GM15510 (cell line): ENCODE measurements around the gene HERC4.

Experiments
- POLR2A ChIP-seq: IDR thresholded peaks from 3 replicates; pipeline ENCODE4 v1.6.1; 2011; ENCODE audit warnings: borderline replicate concordance; ENCODE audit not compliant: insufficient read length; ENCODE audit errors: extremely low read depth

Gene HERC4, protein sequence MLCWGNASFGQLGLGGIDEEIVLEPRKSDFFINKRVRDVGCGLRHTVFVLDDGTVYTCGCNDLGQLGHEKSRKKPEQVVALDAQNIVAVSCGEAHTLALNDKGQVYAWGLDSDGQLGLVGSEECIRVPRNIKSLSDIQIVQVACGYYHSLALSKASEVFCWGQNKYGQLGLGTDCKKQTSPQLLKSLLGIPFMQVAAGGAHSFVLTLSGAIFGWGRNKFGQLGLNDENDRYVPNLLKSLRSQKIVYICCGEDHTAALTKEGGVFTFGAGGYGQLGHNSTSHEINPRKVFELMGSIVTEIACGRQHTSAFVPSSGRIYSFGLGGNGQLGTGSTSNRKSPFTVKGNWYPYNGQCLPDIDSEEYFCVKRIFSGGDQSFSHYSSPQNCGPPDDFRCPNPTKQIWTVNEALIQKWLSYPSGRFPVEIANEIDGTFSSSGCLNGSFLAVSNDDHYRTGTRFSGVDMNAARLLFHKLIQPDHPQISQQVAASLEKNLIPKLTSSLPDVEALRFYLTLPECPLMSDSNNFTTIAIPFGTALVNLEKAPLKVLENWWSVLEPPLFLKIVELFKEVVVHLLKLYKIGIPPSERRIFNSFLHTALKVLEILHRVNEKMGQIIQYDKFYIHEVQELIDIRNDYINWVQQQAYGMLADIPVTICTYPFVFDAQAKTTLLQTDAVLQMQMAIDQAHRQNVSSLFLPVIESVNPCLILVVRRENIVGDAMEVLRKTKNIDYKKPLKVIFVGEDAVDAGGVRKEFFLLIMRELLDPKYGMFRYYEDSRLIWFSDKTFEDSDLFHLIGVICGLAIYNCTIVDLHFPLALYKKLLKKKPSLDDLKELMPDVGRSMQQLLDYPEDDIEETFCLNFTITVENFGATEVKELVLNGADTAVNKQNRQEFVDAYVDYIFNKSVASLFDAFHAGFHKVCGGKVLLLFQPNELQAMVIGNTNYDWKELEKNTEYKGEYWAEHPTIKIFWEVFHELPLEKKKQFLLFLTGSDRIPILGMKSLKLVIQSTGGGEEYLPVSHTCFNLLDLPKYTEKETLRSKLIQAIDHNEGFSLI

DNA sequence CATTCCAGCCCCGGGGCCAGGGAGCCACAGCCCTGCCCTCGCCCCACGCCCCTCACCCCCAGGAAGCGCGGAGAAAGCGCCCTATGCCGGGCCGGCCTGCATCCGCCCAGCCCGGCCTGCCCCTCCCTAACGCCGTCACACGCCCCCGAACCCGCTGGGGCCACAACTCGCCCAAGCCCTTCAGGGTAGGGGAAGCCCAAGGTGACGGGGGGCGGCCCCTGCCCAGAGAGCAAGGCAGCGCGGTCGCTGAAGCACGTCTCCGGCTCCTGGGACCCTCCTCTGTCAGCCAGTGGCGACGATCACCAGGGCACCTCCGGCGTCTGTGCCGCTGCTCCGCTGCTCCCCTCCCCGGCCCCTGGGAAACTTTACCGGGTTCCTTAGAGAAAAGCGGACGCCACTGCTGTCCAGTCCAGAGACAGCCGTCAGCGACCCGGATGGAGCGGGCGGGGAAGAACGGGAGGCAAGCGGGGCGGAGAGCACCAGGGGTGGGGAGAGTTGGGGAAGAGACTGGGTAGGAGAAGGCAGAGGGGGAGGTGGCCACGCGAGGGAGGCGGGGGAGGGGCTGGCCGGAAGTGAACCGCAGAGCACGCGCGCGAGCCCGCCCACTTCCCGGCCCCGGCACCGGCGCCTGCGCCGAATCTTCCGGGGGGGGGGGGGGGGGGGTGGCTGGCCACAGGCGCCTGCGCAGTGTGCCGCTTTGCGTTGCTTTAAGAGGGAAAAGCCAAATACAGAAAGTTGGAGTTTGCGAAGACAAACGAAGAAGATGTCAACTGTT, at the start of gene HERC4:
TSS of gene HERC4 (minus strand) at position 509 of the 775 bp plus-strand sequence. CDS start 2,175 bp downstream, outside the sequence.
- TF ChIP-seq POLR2A, result peak; percentile 61

DNA sequence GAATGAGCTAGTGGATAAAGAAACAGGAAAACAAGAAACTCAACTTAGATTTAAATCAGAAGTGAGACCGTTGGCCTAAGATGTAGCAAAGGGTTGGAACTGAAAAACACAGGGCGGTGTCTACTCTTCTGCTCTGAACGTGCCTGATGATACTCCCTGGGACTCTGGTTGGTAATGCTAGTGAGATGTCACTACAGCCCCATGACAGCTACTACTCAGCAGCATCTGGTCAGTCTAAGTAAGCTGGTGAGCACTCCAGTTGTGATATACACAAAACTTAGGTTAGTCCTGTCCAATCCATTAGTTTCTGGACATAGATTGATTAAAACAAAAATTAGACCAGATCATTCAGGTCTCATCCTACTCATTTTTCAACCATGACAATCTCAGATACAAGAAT, 49.6 kb upstream of the HERC4 start:
- no peak for TF ChIP-seq POLR2A

DNA sequence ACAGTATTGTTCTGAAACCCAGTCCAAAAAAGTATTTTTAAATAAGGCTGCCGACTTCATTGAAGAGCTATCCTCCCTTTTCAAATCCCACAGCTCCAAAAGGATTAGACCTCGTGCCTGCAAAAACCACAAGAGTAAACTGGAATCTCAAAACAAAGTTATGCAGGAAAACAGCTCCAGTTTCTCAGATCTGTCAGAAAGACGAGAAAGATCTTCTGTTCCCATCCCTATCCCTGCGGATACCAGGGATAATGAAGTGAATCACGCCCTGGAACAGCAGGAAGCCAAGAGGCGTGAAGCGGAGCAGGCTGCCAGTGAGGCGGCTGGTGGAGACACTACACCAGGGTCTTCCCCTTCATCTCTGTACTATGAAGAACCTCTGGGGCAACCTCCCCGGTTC, 46.8 kb upstream of the HERC4 start:
- TF ChIP-seq POLR2A, result no peak

DNA sequence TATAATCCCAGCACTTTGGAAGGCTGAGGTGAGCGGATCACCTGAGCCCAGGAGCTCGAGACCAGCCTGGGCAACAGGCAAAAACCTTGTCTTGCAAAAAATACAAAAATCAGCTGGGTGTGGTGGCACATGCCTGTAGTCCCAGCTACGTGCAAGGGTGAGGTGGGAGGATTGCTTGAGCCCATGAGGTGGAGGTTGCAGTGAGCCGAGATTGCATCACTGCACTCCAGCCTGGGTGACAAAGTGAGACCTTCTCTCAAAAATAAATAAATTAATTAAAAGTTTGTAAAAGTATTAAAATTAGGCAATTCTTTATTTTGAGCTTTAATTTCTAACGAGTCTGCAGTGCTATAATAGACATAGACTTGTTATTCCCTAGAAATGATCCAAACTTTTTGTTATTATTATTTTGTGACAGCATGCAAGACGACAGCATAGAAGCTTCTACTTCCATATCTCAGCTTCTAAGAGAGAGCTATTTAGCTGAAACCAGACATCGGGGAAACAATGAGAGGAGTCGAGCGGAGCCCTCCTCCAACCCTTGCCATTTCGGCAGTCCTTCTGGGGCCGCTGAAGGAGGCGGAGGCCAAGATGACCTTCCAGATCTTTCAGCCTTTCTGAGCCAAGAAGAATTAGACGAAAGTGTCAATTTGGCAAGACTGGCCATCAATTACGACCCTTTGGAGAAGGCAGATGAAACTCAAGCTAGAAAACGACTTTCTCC, 46.1 kb upstream of the HERC4 start:
- TF ChIP-seq POLR2A, result no peak

DNA sequence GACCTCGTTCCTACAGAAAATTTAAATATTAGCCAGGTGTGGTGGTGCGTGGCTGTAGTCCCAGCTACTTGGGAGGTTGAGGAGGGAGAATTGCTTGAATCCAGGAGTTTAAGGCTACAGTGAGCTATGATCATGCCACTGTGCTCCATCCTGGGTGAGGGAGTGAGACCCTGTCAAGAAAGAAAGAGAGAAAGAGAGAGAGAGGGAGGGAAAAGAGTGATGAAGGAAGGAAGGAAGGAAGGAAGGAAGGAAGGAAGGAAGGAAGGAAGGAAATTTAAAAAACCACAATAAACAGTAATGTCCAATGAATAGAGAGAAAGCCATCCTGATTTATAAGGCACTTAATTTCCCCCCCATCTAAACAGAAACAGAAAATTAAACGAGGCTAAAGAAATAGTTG, 43.6 kb upstream of the HERC4 start:
- TF ChIP-seq POLR2A, result no peak

DNA sequence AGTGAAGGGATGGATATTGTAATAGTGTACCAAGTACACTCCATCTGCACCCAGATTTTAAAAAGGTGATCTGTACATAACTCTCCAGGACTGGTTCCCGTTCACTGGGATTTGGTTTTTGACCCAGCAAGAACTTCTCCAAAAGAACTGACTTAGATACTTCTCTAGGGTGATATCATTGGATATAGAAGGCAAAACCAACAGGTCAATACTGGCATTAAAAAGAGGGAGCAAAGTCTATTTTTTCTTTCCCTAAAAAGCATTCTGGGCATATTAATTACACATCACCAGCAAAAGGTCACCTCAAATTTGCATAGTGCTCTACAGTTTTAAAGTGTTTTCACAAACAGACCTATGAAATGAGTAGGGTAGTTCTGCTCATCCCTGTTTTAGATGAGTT, 37.8 kb upstream of the HERC4 start:
- no peak for TF ChIP-seq POLR2A

DNA sequence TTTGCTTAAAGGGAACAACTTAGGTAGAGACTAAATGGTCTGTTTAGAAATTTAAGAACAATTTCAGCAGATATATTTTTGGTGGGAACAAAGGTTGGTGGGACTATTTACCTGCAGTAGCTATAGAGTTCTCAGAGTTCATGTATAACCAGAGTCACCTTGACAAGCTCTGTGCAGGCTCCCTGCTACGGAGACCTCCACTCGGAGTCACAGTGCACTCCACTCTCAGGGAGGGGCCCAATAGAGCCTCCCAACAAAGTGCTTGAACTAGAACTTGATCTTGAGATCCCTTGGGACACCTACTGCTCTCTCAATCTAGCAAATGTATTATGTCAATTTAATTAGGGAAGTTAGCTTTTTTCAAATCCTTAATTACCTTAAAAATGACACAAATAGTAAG, 36.5 kb upstream of the HERC4 start:
- TF ChIP-seq POLR2A, result no peak

DNA sequence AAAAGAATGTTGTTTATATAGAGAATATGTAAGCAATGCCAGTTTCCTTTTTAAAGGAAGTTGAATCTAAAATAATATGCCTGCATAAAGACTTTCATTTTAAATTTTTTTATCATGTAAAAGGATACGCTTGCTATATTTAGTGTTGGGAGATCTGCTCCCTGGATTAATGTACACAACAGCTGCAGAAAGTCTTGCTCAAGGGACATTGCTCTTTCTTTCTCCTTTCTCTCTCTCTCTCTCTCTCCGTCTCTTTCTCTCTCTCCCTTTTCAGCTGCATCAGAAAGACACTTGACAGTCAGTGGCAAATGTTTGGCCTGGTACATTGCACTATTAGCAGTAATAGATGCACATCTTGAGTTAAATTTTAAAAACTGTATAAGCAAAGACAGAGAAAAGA, 34.9 kb upstream of the HERC4 start:
- no peak for TF ChIP-seq POLR2A

DNA sequence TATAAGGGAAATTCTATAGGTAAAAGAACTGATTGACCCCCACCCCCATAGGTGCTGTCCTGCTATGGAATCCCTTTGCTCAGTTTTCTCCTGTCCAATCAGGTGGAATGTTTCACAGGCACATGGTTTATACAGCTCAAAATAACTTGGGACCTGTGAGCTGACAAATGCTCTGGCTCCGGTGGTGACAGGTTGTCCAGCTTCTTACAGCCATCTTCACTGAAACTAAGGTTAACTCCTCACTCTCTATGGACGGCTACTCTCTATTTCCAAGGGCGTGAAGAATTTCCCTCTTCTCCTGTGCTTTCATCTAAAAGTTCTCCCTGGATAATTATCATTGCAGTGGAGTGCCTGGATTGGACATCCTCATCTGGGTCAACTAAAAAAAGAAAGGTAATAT, 34.2 kb upstream of the HERC4 start, which contains the start of gene MYPN:
TSS of gene MYPN (plus strand) at position 158 of the 400 bp plus-strand sequence. CDS start 11,951 bp downstream, outside the sequence.
- TF ChIP-seq POLR2A, result no peak

DNA sequence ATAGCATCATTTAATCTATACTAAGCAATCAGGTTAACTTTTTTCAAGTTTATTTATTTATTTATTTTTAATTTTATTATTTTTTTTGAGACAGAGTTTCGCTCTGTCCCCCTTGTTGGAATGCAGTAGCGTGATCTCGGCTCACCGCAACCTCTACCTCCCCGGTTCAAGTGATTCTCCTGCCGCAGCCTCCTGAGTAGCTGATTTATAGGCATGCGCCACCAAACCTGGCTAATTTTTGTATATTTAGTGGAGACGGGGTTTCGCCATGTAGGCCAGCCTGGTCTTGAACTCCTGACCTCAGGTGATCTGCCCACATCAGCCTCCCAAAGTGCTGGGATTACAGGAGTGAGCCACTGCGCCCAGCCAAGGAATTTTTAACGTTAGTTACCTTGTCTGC, 33.6 kb upstream of the HERC4 start:
- no peak for TF ChIP-seq POLR2A

DNA sequence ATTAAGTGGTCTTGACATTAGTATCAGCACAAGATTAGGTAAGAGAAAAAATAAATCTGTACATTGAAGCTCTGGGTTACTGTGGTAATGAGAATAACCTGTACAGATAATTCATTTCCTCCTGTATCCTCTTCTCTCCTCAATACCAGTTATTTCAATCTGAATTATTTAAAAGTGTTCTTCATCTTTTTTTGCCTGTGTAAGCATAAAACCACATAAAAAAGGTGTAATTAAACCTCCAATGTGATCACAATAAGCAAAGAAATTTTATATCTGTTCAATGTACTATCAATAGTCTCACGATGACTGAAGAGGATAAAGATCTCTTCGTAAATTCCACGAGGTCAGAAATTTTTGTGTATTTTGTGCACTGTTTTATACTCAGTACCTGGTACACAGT, 33.0 kb upstream of the HERC4 start:
- TF ChIP-seq POLR2A, result no peak

DNA sequence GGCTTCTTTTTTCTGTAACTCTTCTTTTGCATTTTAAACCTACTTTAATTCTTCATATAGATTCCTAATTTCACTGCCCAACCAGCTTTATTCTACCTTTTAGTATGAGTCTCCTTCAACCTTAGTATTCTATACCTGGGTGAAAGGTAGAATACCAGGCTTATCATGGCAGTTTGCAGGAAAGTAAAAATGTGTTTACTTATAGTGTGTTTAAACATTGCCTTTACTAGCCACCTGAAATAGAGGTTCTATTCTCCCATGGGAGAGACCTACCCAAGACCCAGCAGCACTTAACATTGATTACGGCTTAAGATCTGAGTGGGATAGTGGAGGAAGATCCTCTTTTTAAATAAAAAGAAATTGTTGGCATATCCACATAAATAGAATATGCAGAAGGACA, 32.6 kb upstream of the HERC4 start:
- no peak for TF ChIP-seq POLR2A

DNA sequence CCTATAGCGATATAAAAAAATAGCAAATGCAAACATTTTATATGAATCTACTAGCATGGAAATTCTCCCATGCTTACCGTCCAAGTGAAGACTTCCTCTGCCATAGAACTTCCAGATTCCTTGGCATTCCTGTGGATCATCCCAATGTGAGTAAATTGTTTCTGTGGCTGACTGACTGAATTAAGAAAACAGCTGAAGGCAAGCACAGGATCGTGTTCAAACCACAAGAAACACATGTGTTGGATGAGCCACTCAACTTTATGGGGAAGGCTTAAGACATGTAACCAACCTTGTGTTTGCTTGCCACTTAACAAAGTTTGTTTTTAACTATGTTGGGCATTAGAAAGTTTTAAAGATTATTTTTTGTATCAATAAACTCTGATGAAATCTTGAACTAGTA, 31.6 kb upstream of the HERC4 start:
- TF ChIP-seq POLR2A, result no peak

DNA sequence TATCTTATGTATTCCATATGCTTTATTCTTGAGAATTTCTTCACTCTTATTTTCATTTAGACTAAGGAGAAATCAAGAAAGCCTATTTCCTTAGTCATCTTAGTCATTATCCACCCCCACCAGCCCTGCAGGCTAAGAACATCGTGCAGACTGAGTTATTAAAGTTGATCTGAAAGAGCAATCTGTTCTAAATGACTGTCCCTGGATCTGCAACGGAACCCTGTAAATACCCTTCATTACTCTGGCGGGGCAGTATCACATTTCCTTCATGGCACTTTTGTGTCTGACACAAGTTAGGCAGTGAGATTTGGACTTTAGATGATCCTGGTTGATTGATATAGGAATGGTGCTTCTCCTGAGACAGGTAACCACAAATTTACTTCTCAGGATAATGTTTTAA, 30.7 kb upstream of the HERC4 start:
- no peak for TF ChIP-seq POLR2A
